Stimulated activated CD4-positive, alpha-beta T cell treated with anti-CD3 and anti-CD28 coated beads, TNF-alpha, amount 100 ng/mL, for 24 hours (primary cell): ENCODE data around the gene TCF12.

Experiments
- DNase-seq, 3 experiments: peaks; one replicate each; pipeline ENCODE4 v3.0.0-alpha.2; 2020; ENCODE audit warnings: low read depth in 3 of 3

TCF12 gene

DNA sequence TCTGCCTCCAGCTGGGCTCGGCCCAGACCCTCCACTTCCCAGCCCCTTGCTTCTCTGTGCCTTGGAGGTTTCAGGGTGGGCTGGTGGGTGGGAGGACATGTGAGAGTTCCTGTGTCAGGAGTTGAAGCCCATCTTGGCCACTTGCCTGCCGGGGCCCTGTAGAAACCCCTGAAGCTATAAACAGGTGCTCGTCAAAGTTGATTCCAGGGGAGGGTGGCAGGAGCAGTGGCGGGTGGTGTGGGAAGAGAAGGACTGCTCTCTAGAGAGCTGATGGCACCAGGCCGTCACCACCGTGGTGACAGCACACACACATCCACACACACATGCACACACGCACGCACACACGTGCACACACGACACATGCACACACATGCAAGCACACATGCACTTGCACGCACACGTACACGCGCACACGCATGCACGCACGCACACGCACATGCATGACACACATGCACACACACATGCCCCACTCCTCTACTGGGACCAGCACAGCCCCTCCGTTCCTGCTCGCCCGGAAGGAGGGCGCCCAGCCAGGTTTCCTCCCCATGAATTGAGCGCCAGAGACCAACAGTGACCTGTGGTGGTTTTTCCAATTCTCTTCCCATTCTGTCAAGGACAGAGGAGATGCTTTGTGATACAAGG lies 401.6 kb downstream of the TCF12 start:
- no peak for DNase-seq

DNA sequence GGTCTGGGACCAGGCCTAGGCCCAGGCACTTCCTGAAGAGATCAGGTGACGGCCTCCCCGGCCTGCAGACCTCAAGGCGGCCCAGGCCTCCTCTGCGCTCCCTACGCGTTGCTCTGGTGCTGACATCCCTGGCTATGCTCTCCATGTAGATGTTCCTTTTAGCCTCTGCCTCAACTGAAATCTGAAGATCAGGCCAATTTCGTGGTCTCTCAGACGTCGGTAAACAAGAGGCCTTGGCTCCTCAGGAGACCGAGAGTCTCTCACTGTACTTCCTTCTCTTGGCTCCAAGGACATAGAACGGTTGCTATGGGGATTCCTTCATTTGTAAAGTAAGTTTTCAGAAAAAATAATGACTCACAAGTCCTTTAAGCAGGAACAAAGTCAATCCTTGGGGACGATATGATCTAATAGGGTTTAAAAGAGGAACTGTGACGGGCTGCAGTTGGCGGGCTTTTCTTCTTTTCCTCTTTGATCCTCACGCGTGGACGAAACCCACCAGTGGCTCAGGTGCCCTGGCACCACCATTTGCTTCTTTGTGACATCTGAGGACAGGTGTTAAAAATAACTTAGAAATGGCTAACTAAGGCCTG lies 402.3 kb downstream of the TCF12 start:
- no peak for DNase-seq

GRCh38 chr15:57321485-57321884 lies 403.0 kb downstream of the TCF12 start:
- DNase-seq, result no peak

GRCh38 chr15:57321973-57322601 lies 403.6 kb downstream of the TCF12 start:
- DNase-seq, result no peak

- DNase-seq, result no peak
Measured at GRCh38 chr15:57322602-57323250, 404.3 kb downstream of the TCF12 start.

DNA sequence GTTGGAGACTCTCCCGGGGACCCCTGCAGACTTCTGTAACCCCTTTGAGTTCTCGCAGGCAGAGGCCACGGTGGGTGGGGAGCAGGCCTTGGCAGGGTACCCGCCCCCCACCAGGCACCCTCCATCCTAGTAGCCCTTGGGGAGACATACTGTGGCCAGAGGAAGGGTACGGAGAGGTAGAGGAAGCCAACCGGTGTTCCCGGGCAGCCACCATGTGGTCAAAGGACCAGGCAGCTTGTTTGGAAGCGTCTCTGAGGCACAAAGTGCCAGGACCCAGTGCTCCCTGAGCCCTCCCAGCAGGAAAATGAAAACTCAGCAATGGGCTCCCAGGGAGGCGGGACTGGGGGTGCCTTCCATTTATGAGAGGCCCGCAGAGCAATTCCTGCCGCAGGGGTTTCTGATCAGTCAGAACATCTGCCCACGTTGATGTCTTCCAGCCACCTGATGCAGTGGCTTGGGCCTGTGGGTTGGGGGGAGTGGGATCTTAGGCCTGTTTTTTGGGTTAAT lies 404.9 kb downstream of the TCF12 start:
- DNase-seq, result no peak

- peak in 1 of 3 experiments; percentile 4 for DNase-seq
Measured at GRCh38 chr15:57323806-57324589, 405.6 kb downstream of the TCF12 start.

GRCh38 chr15:57324590-57324890 lies 406.1 kb downstream of the TCF12 start:
- no peak for DNase-seq

DNA sequence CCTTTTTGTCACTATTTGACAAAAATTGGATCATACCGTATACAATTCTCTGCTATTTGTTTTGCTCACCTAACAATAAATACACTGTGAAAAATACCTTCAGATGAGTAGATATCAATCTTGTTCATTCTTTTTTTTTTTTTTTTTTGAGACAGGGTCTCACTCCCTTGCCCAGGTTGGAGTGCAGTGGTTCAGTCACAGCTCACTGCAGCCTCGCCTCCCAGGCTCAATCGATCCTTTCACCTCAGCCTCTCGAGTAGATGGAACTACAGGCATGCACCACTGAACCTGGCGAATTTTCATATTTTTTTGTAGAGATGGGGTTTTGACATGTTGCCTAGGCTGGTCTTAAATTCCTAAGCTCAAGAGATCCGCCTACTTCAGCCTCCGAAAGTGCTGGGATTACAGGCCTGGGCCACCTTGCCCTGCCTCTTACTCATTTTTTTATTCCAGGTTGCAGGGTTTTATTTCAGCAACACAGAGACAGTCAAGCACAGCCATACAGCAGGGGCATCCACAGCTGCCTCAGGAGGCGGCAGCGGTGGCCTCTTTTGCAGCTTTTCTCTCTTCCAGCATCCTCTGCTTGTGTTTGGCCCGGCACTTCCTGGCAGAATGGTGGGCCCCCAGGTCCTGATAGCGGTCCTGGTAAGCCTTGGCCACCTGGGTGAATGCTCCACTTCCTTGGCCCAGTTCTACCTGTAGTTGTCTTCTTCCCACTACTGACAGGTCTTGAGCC lies 406.7 kb downstream of the TCF12 start:
- DNase-seq, result no peak

- no peak for DNase-seq
Measured at GRCh38 chr15:57326196-57326595, 407.8 kb downstream of the TCF12 start.

GRCh38 chr15:57327985-57328471 lies 409.6 kb downstream of the TCF12 start:
- no peak for DNase-seq

GRCh38 chr15:57328479-57328878 lies 410.0 kb downstream of the TCF12 start:
- DNase-seq, result no peak

- no peak for DNase-seq
Measured at GRCh38 chr15:57328897-57329296, 410.5 kb downstream of the TCF12 start.

DNA sequence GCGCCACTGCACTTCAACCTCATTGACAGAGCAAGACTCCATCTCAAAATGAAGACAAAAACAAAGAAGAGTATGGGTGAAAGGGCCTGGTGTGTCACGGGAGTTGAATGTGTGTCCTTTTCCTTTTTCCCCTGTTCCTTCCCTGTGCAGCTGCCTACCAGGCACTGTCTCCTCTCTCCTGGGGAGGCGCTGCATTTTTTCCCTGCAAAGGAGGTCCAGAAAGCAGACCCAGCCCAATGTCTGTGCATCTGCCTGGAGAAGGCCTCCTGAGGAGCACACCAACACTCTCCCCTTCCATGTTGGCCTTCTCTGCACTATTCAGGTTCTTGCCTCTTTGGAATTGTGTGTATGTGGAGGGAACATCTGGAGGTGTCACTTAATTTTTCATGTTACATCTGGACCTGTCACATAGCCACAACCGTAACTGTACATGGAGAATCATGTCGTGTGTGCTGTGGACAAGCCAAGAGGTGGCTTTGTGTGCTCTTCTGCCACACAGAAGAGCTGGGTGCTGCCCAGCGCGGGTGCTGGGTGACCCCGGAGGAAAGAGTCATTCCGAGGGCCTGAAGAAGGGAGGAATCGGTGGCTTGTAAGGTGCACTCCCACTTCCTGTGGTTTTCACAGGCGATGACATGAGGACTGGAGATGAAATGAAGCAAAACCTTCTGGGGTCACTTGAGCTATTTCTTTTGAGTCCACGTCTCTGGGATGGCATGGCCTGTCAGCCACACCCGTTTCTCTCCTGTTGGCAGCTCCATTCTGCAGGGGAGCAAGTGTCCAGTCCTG lies 411.3 kb downstream of the TCF12 start:
- DNase-seq, result no peak

GRCh38 chr15:57330619-57331340 lies 412.3 kb downstream of the TCF12 start:
- DNase-seq, result no peak

DNA sequence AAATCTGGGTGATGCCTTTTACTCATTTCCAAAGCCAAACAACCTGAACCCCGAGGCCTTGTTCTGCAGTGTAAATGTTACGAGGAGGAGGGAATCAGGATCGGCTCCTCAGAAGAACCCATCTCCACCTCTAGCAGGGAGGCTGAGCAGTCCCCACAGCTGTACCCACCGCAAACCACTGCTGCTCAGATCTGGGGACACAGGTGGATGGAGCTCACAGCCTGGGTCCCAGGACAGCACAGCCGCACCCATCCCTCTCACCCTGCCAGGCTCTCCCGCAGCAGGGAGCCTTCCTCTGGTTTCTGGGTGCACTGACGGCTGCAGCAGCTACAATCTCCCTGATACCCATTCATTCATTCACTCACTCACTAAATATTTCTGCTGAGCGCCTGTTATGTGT lies 413.9 kb downstream of the TCF12 start:
- DNase-seq, result no peak

DNA sequence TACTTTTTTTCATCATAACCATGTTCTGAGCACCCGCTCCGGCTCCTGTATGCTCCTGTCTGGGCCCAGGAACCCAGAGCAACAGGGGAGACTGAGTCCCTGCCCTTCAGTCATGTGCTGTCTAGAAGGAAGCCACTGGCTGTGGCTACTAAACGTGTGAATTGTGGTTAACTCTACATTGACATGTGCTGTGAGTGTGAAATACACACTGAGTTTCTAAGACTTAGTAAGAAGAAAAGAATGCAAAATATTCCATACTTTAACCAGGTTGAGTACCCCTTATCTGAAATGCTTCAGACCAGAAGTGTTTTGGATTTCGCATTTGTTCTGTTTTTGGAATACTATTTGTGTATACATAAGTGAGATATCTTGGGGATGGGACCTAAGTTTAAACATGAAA lies 415.0 kb downstream of the TCF12 start:
- DNase-seq, result no peak

DNA sequence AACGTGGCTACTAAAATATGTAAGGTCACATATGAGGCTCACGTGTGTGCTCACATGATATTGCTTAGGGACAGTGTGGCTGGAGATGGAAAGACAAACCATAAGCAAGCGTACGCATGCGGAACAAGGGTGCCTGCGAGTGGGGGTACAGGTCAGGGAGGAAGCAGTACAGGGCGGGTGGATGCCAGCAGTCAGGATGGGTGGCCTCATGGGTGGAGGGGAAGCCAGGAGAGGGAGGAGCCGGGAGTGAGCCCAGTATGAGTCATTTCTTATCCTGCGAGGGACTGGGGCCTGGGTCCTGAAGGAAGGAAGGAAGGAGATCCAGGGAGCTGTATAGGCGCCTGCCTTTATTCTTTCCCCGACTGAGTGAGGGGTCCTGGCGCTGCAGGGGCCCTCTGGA lies 415.8 kb downstream of the TCF12 start:
- DNase-seq, result no peak

GRCh38 chr15:57335293-57335715 lies 416.9 kb downstream of the TCF12 start:
- no peak for DNase-seq

- DNase-seq, result no peak
Measured at GRCh38 chr15:57335719-57336118, 417.3 kb downstream of the TCF12 start.
